DMS53 treated with DMSO at 0.1 percent for 48 hours (cell line): Measurements from ENCODE around the gene NEK10.
"Not testable (repeated sequence)": the region's sequence is repeated elsewhere in the genome, so short reads cannot be mapped to it uniquely, and the experiment has no call there.

ENCODE experiments used
- DNase-seq: peaks from one replicate; lab custom pipeline; 2025; ENCODE audit not compliant: unreplicated experiment; lab: John Stamatoyannopoulos, UW

Gene NEK10

GRCh38 chr3:27352047-27352446 lies 17.1 kb downstream of the NEK10 start:
- no peak for DNase-seq

GRCh38 chr3:27349832-27350231 lies 19.4 kb downstream of the NEK10 start:
- no peak for DNase-seq

DNA sequence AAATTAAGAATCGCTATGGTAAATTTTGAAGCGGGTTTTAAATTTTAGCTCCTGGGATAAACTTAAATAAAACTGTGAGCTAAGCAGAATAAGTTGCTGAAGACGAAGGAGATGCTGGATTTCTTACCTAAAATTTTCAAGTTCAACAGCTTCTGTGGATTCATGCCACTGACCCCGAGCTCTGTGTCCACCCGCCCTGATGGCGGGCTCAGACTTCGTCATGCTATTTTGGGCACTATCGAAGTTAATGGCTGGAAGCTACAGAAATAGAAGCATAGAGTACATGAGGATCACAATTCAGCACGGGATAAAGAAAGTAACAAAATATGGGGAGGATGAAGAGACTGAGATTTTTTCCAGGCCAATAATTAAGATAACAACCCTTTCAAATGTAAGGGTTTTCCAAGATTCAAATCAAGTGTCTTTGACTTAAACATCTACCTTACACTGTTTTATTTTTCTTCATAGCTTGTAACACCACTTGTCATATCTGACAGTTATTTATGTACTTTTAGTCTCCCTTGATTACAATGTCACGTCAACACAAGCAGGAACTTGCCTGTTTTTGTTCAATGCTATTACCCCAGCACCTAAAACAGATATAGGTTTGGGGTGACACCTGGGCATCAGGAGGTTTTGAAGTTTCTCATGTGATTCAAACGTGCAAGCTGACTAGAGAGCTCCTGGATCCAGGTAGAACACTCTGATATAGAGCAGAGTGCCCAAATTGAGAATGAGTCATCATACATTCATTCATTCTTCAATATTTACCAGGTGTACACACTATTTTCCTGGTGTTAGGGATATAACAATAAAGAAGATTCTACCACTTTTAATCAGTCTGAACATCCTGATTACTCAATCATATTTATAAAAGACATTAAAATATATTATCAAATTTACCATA lies 23.0 kb downstream of the NEK10 start:
- peak; percentile 17 for DNase-seq

GRCh38 chr3:27345493-27345892 lies 23.7 kb downstream of the NEK10 start:
- DNase-seq: no peak

- no peak for DNase-seq
Observed at GRCh38 chr3:27345045-27345444, 24.1 kb downstream of the NEK10 start.

DNA sequence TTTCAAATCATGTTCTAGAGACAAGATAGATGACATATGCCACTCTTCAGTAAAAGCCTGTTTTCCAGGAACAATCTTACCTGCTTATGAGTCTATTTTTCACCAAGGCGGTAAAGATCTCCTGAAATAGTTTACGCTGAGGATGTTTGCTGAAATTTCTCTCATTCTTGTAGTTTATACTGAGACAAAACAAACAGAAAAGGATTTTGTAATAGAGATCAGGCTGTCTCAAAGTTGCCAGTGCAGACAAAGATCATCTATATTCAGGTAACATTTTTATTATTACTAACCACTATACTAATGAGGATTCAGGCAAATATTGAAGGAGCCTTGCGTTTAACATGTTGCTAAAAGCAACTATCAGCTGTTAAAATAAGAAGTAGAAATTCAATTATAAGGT lies 25.0 kb downstream of the NEK10 start:
- no peak for DNase-seq

DNA sequence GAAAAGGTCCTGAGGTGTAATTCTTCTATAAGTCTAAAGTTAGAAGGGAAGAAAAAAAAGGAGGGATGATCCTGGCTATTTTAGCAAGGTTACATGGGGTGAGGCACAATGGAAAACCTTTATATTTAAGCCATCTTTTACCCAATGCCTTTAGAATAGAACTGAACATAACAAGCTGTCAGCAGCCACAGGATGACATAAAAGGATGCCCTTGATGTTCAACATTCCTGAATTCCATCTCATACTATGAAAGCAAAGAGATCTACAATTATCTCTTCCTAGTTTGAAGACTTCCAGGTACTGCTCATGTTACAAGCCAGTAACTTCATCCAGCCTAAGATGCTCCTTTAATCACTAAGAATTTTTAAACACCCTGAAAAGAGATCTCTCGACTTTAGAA lies 26.9 kb downstream of the NEK10 start:
- DNase-seq: no peak

DNA sequence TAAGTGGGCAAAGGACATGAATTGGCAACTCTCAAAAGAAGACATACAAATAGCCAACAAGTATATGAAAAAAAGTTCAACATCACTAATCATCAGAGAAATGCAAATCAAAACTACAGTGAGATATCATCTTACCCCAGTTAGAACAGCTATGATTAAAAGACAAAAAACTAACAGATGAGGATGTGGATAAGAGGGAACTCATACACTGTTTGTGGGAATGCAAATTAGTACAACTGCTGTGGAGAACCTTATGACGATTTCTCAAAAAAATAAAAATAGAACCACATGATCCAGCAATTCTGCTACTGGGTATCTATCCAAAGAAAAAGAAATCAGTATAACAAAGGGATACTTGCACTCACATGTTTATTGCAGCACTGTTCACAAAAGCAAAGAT lies 28.6 kb downstream of the NEK10 start:
- no peak for DNase-seq

DNA sequence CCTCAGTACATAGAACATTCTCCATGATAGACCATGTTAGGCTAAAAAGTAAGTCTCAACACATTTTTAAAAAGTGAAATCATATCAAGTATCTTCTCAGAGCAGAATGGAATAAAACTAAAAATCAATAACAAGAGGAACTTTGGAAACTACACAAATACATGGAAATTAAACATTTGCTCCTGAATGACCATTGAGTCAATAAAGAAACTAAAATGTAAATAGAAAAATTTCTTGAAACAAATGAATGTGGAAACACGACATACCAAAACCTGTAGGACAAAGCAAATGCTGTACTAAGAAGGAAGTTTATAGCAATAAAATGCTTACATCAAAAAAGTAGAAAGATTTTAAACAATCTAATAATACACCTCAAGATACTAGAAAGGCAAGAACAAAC lies 33.6 kb downstream of the NEK10 start:
- DNase-seq: no peak

GRCh38 chr3:27333843-27334242 lies 35.3 kb downstream of the NEK10 start:
- no peak for DNase-seq

GRCh38 chr3:27328982-27329762 lies 40.0 kb downstream of the NEK10 start:
- not testable (repeated sequence) for DNase-seq

GRCh38 chr3:27326629-27327545 lies 42.3 kb downstream of the NEK10 start:
- no peak for DNase-seq

GRCh38 chr3:27326202-27326601 lies 43.0 kb downstream of the NEK10 start:
- DNase-seq: no peak

DNA sequence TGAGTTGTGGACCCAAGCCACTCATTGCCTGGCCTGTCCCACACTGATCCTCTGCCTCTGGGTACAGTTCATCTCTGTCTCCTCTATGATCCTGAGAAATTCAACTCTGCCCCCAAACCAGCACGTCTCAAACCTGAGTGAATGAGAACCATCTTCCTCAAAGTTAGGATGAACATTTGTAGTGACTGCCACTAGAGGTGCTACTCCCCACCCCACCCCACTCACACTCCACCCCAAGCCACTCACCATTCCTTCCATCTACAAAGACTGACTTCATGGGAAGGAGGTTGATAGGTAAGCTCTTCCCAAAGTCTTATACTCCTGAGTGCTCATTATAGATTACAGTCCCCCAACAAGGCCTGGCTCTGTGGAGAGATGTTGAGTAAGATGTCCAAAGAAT lies 43.8 kb downstream of the NEK10 start:
- no peak for DNase-seq

GRCh38 chr3:27324686-27325085 lies 44.5 kb downstream of the NEK10 start:
- DNase-seq: no peak

- DNase-seq: no peak
Observed at GRCh38 chr3:27323087-27323570, 46.1 kb downstream of the NEK10 start.

DNA sequence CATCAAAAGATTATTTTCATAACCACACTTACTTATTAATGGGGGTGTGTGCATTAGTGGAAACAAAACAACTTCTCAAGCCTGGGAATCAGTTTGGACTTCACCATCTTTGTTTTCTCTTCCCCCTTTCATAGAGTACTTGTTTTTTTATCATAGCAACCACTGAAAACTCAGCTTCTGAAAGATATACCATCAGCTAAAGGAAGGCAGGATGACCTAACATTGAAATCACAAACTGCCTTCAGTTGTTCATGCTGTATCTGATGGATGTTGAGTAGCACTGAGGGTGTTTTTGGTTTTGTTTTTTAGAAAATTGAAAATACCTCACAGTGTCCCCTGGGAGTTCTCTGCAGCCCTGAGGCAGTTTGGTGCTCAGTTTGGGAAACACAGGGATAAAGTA lies 46.5 kb downstream of the NEK10 start:
- no peak for DNase-seq

GRCh38 chr3:27319847-27320526 lies 49.2 kb downstream of the NEK10 start:
- DNase-seq: no peak

DNA sequence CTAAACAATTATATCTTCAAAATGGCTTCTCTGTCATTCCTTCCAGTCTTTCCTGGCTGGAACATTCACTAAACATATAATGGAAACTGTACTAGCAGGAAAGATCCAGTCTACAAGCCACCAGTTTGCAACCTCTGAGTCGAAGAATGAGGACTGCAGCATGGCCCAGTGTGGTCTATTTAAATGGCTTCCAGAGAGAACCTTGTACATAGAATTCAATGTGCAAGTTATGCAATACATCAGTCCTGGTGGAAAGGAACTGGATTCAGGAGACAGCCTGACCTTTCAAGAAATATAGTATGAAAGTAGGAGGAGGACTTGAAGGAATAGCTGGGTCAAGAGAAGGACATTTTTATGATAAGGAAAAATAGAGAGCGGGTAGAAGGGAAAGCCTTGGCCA lies 49.9 kb downstream of the NEK10 start:
- no peak for DNase-seq

DNA sequence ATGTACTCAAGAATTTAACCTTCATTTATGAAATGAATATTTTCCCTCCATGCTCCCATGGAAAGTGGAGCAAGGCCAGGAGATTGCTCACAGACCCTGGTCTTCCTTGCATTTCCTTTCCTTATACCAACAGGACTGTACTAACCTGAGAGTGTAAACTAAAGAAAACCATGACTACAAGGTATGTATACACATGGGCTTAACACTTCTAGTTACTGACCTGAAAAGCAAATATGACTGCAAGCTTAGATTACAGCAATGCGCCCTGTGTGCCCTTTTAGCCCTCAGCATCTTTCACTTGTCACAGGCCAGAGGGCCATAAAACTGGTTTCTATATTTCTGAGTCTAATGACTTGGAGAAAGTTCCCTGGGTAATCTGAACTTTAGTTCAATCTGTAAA lies 52.1 kb downstream of the NEK10 start:
- peak; percentile 55 for DNase-seq
